Measurements from ENCODE around the gene RHOH. TPM values are rescaled to one million over a fixed set of nuclear protein-coding genes. Genes with fewer than 3 reads are reported as not detected.

Gene RHOH
- polyA plus RNA-seq, 1 donor (not counting 4 experiments of a cell fraction or from before 2014, with no cell fraction given), result 0.04 TPM

GRCh38 chr4:40190880-40191815, 5.7 kb upstream of the RHOH start:
- DNase-seq (ENCODE audit: low read depth, low spot score) (no peak), FAIRE-seq (no peak)
- Histone ChIP-seq H3K4me2 (ENCODE audit: control insufficient read depth, extremely low read depth, insufficient read depth, low read depth, low read length) (no peak overlapping the region), H3K4me3 (ENCODE audit: control insufficient read depth in 2 of 3, extremely low read depth in 1 of 3, insufficient read depth in 2 of 3, low read depth in 1 of 3, low read length in 3 of 3) (no peak overlapping the region), H3K4me1 (ENCODE audit: control insufficient read depth, extremely low read depth, insufficient read depth, low read length) (peaks cover 13% of the 10 kb centered on the region), H3K79me2 (ENCODE audit: control insufficient read depth, insufficient read depth, low read length) (no peaks in the 10 kb centered on the region), H2AFZ (ENCODE audit: control insufficient read depth, low read length) (no peak overlapping the region), H3K9me3 (ENCODE audit: control insufficient read depth, low read depth, low read length) (no peaks in the 10 kb centered on the region), H3K9ac (ENCODE audit: control insufficient read depth, extremely low read depth, insufficient read depth, low read length) (no peak overlapping the region), H3K27me3 (ENCODE audit: control insufficient read depth, extremely low read depth, insufficient read depth, low read length) (no peaks in the 10 kb centered on the region), H3K9me1 (ENCODE audit: control insufficient read depth, extremely low read depth, insufficient read depth, low read length) (no peaks in the 10 kb centered on the region), H3K36me3 (ENCODE audit: control insufficient read depth in 2 of 2, extremely low read depth in 1 of 2, insufficient read depth in 2 of 2, low read length in 2 of 2) (no peaks in the 10 kb centered on the region), H3K27ac (ENCODE audit: control insufficient read depth, insufficient read depth, low read length) (no peak overlapping the region), H4K20me1 (ENCODE audit: control insufficient read depth, extremely low read depth, insufficient read depth, low read length) (no peaks in the 10 kb centered on the region)
- dilution Hi-C loops (cut with MboI; ENCODE audit: extremely low pct_ligation_motif_present, low sequenced_read_pairs), result no loop called here
- TF ChIP-seq CTCF (optimal IDR thresholded peaks at IDR 0.05 in 1 of 3, IDR thresholded peaks at IDR 0.05 in 1 of 3, conservative IDR thresholded peaks at IDR 0.05 in 1 of 3; ENCODE audit: extremely low read depth in 1 of 3, insufficient read depth in 2 of 3, low read length in 3 of 3) (no peak), EZH2 (IDR thresholded peaks at IDR 0.05; ENCODE audit: low read length) (no peak)

GRCh38 chr4:40192114-40193015, 4.5 kb upstream of the RHOH start:
- H3K27ac ChIP-seq (ENCODE audit: control insufficient read depth, insufficient read depth, low read length), result no peak overlapping the region
- H3K9me1 ChIP-seq (ENCODE audit: control insufficient read depth, extremely low read depth, insufficient read depth, low read length), result no peaks in the 10 kb centered on the region
- H3K9ac ChIP-seq (ENCODE audit: control insufficient read depth, extremely low read depth, insufficient read depth, low read length), result no peak overlapping the region
- no peaks in the 10 kb centered on the region for H3K27me3 ChIP-seq (ENCODE audit: control insufficient read depth, extremely low read depth, insufficient read depth, low read length)
- H3K36me3 ChIP-seq (ENCODE audit: control insufficient read depth in 2 of 2, extremely low read depth in 1 of 2, insufficient read depth in 2 of 2, low read length in 2 of 2), result no peaks in the 10 kb centered on the region
- H3K4me1 ChIP-seq (ENCODE audit: control insufficient read depth, extremely low read depth, insufficient read depth, low read length), result peaks cover 5% of the 10 kb centered on the region
- no peak overlapping the region for H3K4me2 ChIP-seq (ENCODE audit: control insufficient read depth, extremely low read depth, insufficient read depth, low read depth, low read length)
- H2AFZ ChIP-seq (ENCODE audit: control insufficient read depth, low read length), result no peak overlapping the region
- H4K20me1 ChIP-seq (ENCODE audit: control insufficient read depth, extremely low read depth, insufficient read depth, low read length), result no peaks in the 10 kb centered on the region
- TF ChIP-seq CTCF (optimal IDR thresholded peaks at IDR 0.05 in 1 of 3, IDR thresholded peaks at IDR 0.05 in 1 of 3, conservative IDR thresholded peaks at IDR 0.05 in 1 of 3; ENCODE audit: extremely low read depth in 1 of 3, insufficient read depth in 2 of 3, low read length in 3 of 3) (no peak), EZH2 (IDR thresholded peaks at IDR 0.05; ENCODE audit: low read length) (no peak)
- no peak for FAIRE-seq
- H3K9me3 ChIP-seq (ENCODE audit: control insufficient read depth, low read depth, low read length), result no peaks in the 10 kb centered on the region
- dilution Hi-C loops (cut with MboI; ENCODE audit: extremely low pct_ligation_motif_present, low sequenced_read_pairs), result no loop called here
- H3K4me3 ChIP-seq (ENCODE audit: control insufficient read depth in 2 of 3, extremely low read depth in 1 of 3, insufficient read depth in 2 of 3, low read depth in 1 of 3, low read length in 3 of 3), result no peak overlapping the region
- H3K79me2 ChIP-seq (ENCODE audit: control insufficient read depth, insufficient read depth, low read length), result no peaks in the 10 kb centered on the region
- no peak for DNase-seq (ENCODE audit: low read depth, low spot score)

Data from keratinocyte (primary cell).